ENCODE data around the gene KLF14.
"Not testable (repeated sequence)": the region's sequence is repeated elsewhere in the genome, so short reads cannot be mapped to it uniquely, and the experiment has no call there.

The KLF14 gene

GRCh38 chr7:130712416-130712815, 21.6 kb downstream of the KLF14 start:
- no peak for FAIRE-seq

DNA sequence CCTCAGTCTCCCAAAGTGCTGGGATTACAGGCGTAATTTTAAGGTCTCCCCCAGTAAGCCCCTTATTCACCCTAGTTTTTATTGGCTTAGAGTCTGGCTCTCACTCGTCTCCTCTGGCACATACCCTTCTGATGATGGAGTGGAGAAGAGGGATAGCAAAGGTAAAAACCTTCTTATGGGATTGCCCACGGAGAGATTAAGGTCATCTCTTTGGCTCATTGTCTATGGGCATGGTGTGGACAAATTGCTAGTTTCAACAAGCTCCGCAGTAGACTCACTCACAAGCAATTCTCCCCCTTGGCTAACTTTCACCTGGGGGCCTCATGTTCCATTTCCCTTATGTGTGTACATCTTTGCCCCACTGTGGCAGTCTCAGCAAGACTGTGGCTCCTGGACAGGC, 25.2 kb downstream of the KLF14 start:
- no peak for FAIRE-seq

DNA sequence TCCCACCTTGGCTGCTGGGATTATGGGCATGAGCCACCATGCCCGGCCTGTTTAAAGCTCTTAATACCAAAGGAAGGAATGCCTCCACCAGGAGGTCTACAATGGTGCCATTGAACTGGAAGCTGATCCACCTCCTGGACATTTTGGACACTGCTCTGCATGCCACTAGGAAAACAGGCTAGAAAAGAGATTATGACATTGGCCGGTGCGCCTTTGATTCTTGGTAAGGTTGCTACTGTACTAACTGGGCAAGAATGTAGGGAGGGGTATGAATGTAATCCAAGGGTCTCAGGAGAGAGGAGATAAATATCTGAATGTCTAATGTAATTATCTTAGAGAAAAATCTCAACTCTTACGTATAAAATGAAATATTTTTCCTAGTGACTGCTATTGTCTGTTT, 26.0 kb downstream of the KLF14 start:
- FAIRE-seq = no peak

- FAIRE-seq = no peak
Measured at GRCh38 chr7:130703851-130704250, 30.2 kb downstream of the KLF14 start.

- FAIRE-seq = no peak
Measured at GRCh38 chr7:130701650-130702049, 32.4 kb downstream of the KLF14 start.

- peak; percentile 17 for FAIRE-seq
Measured at GRCh38 chr7:130700760-130701159, 33.2 kb downstream of the KLF14 start.

GRCh38 chr7:130699686-130700085, 34.3 kb downstream of the KLF14 start:
- no peak for FAIRE-seq

GRCh38 chr7:130697820-130698219, 36.2 kb downstream of the KLF14 start:
- FAIRE-seq = no peak

GRCh38 chr7:130695840-130696239, 38.2 kb downstream of the KLF14 start:
- no peak for FAIRE-seq

GRCh38 chr7:130692396-130692795, 41.6 kb downstream of the KLF14 start:
- not testable (repeated sequence) for FAIRE-seq

DNA sequence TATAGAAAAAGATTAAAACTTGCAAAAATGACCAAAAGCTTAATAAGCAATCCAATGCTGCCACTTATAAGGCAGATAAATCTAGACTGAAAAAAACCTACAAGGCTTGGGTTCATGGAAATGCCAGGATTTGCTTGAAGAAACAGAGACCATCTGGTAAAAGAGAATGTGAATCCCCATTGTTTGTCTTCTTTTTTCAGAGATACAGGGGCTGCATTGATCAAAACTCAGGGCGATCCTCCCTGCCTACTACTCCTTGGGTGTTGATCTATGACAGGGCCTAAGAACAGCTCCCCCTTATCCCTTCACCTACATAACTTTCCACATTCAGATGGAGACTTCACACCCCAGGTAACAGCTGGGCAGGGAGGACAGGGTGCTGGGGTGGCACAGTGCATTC, 44.3 kb downstream of the KLF14 start:
- no peak for FAIRE-seq

DNA sequence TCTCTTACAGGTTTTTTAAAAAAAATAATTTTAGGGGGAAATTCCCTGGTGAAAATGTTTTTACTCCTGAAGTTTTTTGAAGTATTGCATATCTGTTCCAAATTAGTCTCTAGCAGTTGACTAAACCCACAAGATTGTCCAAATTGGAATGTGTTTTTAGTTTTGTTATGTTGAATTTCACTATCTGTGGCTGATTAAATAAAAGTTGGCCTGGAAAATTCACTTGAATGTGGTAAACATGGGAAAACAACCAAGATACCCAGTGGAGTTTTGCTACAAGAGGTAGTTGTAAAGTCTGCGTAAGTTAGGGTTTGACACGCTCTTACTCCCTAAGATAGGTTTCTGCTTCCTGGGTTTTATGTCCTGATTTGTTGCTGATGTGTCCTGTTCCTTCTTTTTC, 51.0 kb downstream of the KLF14 start:
- FAIRE-seq = no peak

All from TTC549 (cell line).